GM12878 (cell line): ENCODE measurements around the gene MND1. TPM values are rescaled to one million over a fixed set of nuclear protein-coding genes. Genes with fewer than 3 reads are reported as not detected.

Experiments
- ATF2 ChIP-seq: IDR thresholded peaks from 2 replicates; pipeline ENCODE4 v1.6.1; 2012; ENCODE audit warnings: low read length, inconsistent platforms
- BMI1 ChIP-seq: fragments of 450-650 bp; IDR thresholded peaks from 2 replicates; pipeline ENCODE4 v1.6.1; 2016; ENCODE audit warnings: mild to moderate bottlenecking, moderate library complexity, borderline replicate concordance
- CEBPB ChIP-seq, 2 experiments: fragments of 150-350 bp in 1 of 2; IDR thresholded peaks; 2 replicates each; pipeline ENCODE4 v1.6.1; 2012 to 2014; ENCODE audit warnings: low read depth in 2 of 2, low read length in 2 of 2, borderline replicate concordance in 1 of 2, inconsistent platforms in 1 of 2
- CTCF ChIP-seq, 3 experiments: IDR thresholded peaks in 2 of 3; conservative IDR thresholded peaks in 1 of 3; 2 replicates each; pipeline ENCODE4 v1.5.1; 2011; ENCODE audit warnings: low read depth in 3 of 3, low read length in 3 of 3, mild to moderate bottlenecking in 3 of 3, control low read depth in 2 of 3, moderate library complexity in 2 of 3, inconsistent platforms in 1 of 3, mixed read lengths in 1 of 3; ENCODE audit not compliant: control insufficient read depth in 2 of 3, insufficient read depth in 1 of 3; ENCODE audit errors: extremely low read depth in 1 of 3
- EED ChIP-seq: sonication (generic); IDR thresholded peaks from 2 replicates; pipeline ENCODE4 v1.6.1; 2016; ENCODE audit warnings: antibody characterized with exemption, low read depth
- ETV6 ChIP-seq, 2 experiments: fragments of 450-650 bp in 1 of 2; IDR thresholded peaks in 1 of 2; conservative IDR thresholded peaks in 1 of 2; 2 replicates each; pipeline ENCODE4 v1.6.1; 2014; ENCODE audit warnings: antibody characterized with exemption in 1 of 2, borderline replicate concordance in 1 of 2, low read depth in 1 of 2, mild to moderate bottlenecking in 1 of 2, moderate library complexity in 1 of 2
- HCFC1 ChIP-seq: fragments of 150-350 bp; IDR thresholded peaks from 2 replicates; pipeline ENCODE4 v1.6.1; 2014; ENCODE audit warnings: low read length
- HDAC6 ChIP-seq: fragments of 200-600 bp; sonication (generic); IDR thresholded peaks from one replicate; pipeline ENCODE4 v1.8.0; 2017; ENCODE audit warnings: antibody characterized with exemption; ENCODE audit not compliant: unreplicated experiment
- IRF3 ChIP-seq: fragments of 450-650 bp; IDR thresholded peaks from 2 replicates; pipeline ENCODE4 v1.6.1; 2014; ENCODE audit warnings: mild to moderate bottlenecking
- JUND ChIP-seq: IDR thresholded peaks from 2 replicates; pipeline ENCODE4 v1.6.1; 2012; ENCODE audit warnings: low read depth, mild to moderate bottlenecking, low read length, improper control_type of control experiment, moderate library complexity
- LARP7 ChIP-seq: fragments of 450-650 bp; IDR thresholded peaks from 2 replicates; pipeline ENCODE4 v1.6.1; 2017; ENCODE audit warnings: mild to moderate bottlenecking
- MTA2 ChIP-seq: fragments of 450-650 bp; IDR thresholded peaks from 2 replicates; pipeline ENCODE4 v1.6.1; 2016; ENCODE audit warnings: low read depth, mild to moderate bottlenecking, moderate library complexity
- MYC ChIP-seq: IDR thresholded peaks from 2 replicates; pipeline ENCODE4 v1.6.1; 2011; ENCODE audit warnings: mild to moderate bottlenecking, low read length, moderate library complexity, inconsistent platforms; ENCODE audit not compliant: insufficient read depth, insufficient replicate concordance, insufficient read length, severe bottlenecking
- NRF1 ChIP-seq: conservative IDR thresholded peaks from 2 replicates; pipeline ENCODE4 v1.6.1; 2011; ENCODE audit warnings: mild to moderate bottlenecking, low read depth, low read length, improper control_type of control experiment
- PAX8 ChIP-seq: fragments of 450-650 bp; IDR thresholded peaks from 2 replicates; pipeline ENCODE4 v1.6.1; 2017; ENCODE audit warnings: mild to moderate bottlenecking, moderate library complexity
- PKNOX1 ChIP-seq: fragments of 450-650 bp; IDR thresholded peaks from 2 replicates; pipeline ENCODE4 v1.6.1; 2016; ENCODE audit warnings: mild to moderate bottlenecking
- RAD21 ChIP-seq: IDR thresholded peaks from 2 replicates; pipeline ENCODE4 v1.6.1; 2011; ENCODE audit warnings: mild to moderate bottlenecking, low read depth, low read length, moderate library complexity; ENCODE audit not compliant: insufficient read depth
- RUNX3 ChIP-seq: IDR thresholded peaks from 2 replicates; pipeline ENCODE4 v1.6.1; 2012; ENCODE audit warnings: low read length, inconsistent platforms
- SUPT20H ChIP-seq: IDR thresholded peaks from 2 replicates; pipeline ENCODE4 v1.6.1; 2011; ENCODE audit warnings: low read depth, mild to moderate bottlenecking, low read length, moderate library complexity, borderline replicate concordance; ENCODE audit not compliant: control insufficient read depth
- TARDBP ChIP-seq: IDR thresholded peaks from 2 replicates; pipeline ENCODE4 v1.6.1; 2016; ENCODE audit warnings: borderline replicate concordance
- ZBED1 ChIP-seq: IDR thresholded peaks from 2 replicates; pipeline ENCODE4 v1.6.1; 2016; ENCODE audit warnings: borderline replicate concordance
- ZNF274 ChIP-seq: IDR thresholded peaks from one replicate; pipeline ENCODE4 v1.8.0; 2011; ENCODE audit not compliant: insufficient read length, insufficient read depth
- ZNF384 ChIP-seq: IDR thresholded peaks from 2 replicates; pipeline ENCODE4 v1.6.1; 2012; ENCODE audit warnings: low read depth, mild to moderate bottlenecking, low read length, improper control_type of control experiment, borderline replicate concordance
- ZNF622 ChIP-seq: fragments of 450-650 bp; IDR thresholded peaks from 2 replicates; pipeline ENCODE4 v1.6.1; 2017; ENCODE audit warnings: mild to moderate bottlenecking, inconsistent platforms
- polyA plus RNA-seq, 11 experiments: library from polyadenylated mRNA; depleted of rRNA in 4 of 11; unstranded in 6 of 11; stranded (reverse) in 5 of 11; fragments of >200 nt; fragmentation: Nextera tagmentation in 4 of 11; fragmentation: Illumina TruSeq in 1 of 11; extraction: Ambion mirVana in 4 of 11; extraction: Trizol in 1 of 11; gene quantifications; 1 replicate in 1 of 11; 2 replicates in 10 of 11; pipeline versions ENCODE4 v1.2.1 to v1.2.3, GENCODE V29; 2011 to 2016; ENCODE audit warnings: inconsistent platforms in 2 of 11, missing spikeins in 2 of 11, low read depth in 1 of 11
- total RNA-seq, 4 experiments: library from RNA; depleted of rRNA in 3 of 4; stranded (reverse); fragments of >200 nt in 3 of 4; fragmentation: Illumina TruSeq in 1 of 4; extraction: Trizol in 1 of 4; gene quantifications; 2 replicates each; pipeline versions ENCODE4 v1.2.1 to v1.2.3, GENCODE V29; 2013 to 2021

MND1 gene
- total and polyA plus RNA-seq, 10 of the 15 experiments (the other 5 are each of a cell fraction or from before 2014, with no cell fraction given), result 17.7 to 58.1 (median 47.3) TPM

GRCh38 chr4:153438916-153439756 is 94.6 kb downstream of the MND1 start (continued):
- peak; percentile 72 for TF ChIP-seq RUNX3
- TF ChIP-seq BMI1, result no peak
- TF ChIP-seq ZNF274, result no peak
- no peak; the same call in 1 of the 2 replicates for TF ChIP-seq MTA2
- no peak for TF ChIP-seq TARDBP
- no peak for TF ChIP-seq IRF3
- TF ChIP-seq ETV6 (conservative IDR thresholded peaks at IDR 0.05 in 1 of 2, IDR thresholded peaks at IDR 0.05 in 1 of 2; ENCODE audit: borderline replicate concordance in 1 of 2, low read depth in 1 of 2), result no peak
- no peak for TF ChIP-seq JUND
- no peak for TF ChIP-seq ZNF622
- 0 out of 6 replicates have a peak, but pooled peaks of 1 of the 3 experiments have one; percentile 4 for TF ChIP-seq CTCF (IDR thresholded peaks at IDR 0.05 in 2 of 3, conservative IDR thresholded peaks at IDR 0.05 in 1 of 3; ENCODE audit: control insufficient read depth in 2 of 3, extremely low read depth in 1 of 3, insufficient read depth in 1 of 3, low read depth in 3 of 3, low read length in 3 of 3)
- TF ChIP-seq MYC, result no peak
- no peak for TF ChIP-seq HCFC1
- TF ChIP-seq RAD21, result no peak
- no peak for TF ChIP-seq SUPT20H
- no peak for TF ChIP-seq HDAC6
- peak; percentile 77 for TF ChIP-seq ZBED1
- peak; percentile 76 for TF ChIP-seq ZNF384
- peak; percentile 64; the same call in 1 of the 2 replicates for TF ChIP-seq ATF2
- no peak for TF ChIP-seq LARP7
- no peak for TF ChIP-seq PKNOX1
- TF ChIP-seq EED, result no peak
- TF ChIP-seq PAX8, result no peak
- no peak for TF ChIP-seq CEBPB (IDR thresholded peaks at IDR 0.05; ENCODE audit: borderline replicate concordance in 1 of 2, low read depth in 2 of 2, low read length in 2 of 2)
- TF ChIP-seq NRF1, result no peak
